ENCODE results near the gene ARF1.
A peak's percentile ranks its signal among the peaks of the same experiment; 100 is the strongest.

ARF1 gene

DNA sequence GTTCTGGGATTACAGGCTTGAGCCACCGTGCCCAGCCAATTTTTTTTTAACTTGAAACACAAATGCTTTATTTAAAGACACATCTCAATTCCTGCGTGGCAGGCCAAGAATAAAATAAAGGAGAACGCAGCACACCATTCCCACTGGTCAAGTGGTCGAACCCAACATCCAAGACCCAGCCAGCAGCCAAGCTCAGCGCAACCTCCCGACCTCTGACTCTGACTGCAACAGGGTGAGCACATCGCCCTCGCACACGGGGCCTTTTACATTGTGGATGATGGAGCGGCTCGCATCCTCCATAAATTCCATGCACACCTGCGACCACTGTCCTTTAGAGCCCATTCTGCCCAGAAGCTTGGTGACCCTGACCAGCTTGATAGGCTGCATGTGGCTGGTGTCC is 52.1 kb downstream of the ARF1 start:
- no peak for DNase-seq

DNA sequence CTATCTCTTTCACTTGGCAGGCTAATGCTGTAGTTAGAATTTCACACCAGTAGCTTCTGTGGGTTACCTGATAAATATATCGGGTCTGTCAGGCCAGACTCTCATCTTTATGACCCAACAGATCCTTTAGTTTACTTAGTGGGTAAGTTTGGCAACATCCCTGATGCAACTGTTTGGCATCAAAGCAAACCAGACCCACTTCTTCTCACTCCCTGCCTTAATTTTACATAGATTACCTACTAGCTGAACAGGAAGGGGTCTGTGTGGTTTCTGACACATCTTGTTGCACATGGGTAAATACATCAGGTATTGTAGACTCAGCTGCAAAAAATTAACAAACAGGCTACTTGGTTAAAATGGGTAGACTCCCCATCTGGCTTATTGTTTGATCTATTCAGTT is 54.4 kb downstream of the ARF1 start:
- DNase-seq, result no peak

GRCh38 chr1:228139406-228139930 is 57.0 kb downstream of the ARF1 start:
- DNase-seq, result no peak

DNA sequence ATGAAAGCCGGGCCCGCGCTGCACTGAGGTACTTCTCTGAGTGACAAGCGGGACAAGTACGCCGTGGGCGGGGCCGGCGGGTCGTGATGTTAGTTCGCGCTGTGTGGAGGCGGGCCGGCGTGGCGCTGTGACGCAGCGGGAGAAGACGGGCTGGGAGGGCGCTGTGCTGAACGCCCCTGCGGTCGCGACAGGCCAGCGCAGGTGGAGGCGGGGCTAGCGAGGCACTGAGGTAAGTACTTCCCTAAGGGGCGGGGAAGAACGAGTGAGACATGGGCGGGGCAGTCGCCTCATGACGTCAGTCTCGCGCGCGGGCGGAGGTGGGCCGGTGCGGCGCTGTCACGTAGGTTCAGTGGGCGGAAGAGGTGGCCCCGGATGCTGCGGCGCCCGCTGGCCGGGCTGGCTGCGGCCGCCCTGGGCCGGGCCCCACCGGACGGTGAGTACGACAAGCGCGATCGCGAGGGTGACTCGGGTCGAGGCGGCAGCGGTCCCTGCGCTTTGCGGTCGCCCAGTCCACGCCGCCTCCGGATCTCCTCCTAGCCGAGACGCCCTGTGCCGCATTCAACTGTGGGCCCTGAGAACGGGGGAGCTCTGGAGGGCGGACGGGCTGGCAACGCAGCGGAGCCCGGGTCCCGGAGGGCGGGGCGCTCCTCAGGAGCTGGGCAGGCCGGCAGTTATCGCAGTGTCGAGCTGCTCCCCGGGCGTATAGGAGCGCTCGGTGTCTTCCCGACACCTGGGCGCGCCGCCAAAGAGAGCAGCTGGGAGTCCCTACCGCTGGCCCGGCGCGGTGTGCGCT is 57.6 kb downstream of the ARF1 start, which contains the start of gene GUK1:
Gene GUK1 (plus strand): TSS at position 349 of the 793 bp plus-strand sequence. CDS start 24 bp downstream, at position 373.
- peak; percentile 99 for DNase-seq

GRCh38 chr1:228140724-228141225 is 58.3 kb downstream of the ARF1 start:
- no peak for DNase-seq

DNA sequence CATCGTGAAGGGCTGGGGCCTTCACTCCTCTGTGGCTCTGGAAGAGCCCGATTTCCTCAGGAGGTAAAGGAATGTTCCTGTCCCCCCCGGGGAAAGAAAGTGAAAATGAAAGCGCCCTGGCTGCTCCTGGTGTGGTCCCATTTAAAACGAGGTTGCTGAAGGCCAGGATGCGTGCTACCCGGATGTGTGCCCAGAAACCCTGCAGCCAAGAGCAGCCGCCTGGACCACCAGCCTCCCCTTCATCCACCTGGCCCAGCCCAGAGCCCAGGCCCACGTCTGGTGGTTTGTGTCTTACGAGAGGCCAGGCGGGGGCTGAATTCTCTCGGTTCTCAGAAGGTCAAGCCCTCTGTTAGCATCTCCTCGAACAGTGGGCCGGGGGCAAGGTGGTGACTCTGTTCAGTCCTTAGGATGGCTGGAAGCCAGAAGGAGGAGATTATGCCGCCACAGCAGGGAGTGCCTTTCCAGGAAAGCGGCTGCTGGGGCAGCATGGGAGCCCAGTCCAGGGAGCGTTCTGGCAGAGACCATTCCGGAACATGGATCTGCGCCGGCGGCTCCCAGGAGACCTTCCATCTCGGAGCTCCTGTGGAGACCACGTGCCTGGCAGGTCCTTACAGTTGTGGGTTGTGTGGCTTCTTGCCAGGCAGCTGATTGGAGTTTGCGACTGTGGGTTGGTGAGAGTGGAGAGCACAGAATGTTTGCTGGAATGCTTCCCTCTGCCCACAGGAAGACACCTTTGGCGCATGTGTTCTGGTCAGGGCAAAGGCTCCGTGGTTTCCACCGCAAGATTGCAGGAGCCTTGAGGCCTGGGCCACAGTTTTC is 58.9 kb downstream of the ARF1 start:
- no peak for DNase-seq

DNA sequence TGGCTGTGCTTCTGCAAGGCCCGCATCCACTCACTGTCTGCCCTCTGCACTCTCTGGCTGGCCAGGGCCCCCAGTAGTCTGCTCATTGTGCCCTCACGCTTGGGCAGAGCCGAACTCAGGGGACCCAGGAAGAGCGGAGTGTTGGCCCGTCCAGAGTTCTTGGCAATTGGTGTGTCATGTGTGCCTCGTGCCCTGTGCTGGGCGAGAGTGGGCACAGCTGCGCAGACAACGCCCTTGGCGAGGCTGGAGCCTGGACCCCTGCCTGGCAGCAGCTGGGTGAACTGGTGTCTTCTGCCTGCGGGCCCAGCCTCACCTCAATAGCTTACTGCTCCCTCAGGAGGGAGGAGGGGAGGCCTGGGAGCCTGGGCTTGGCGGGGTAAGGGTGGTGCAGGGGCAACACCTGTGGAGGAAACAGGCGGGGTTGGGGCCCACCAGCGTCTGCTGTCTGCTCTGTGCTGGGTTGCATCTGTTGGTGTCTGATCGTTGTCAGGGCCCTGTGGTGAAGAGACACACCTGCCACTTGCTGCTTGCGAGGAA is 59.7 kb downstream of the ARF1 start:
- no peak for DNase-seq

DNA sequence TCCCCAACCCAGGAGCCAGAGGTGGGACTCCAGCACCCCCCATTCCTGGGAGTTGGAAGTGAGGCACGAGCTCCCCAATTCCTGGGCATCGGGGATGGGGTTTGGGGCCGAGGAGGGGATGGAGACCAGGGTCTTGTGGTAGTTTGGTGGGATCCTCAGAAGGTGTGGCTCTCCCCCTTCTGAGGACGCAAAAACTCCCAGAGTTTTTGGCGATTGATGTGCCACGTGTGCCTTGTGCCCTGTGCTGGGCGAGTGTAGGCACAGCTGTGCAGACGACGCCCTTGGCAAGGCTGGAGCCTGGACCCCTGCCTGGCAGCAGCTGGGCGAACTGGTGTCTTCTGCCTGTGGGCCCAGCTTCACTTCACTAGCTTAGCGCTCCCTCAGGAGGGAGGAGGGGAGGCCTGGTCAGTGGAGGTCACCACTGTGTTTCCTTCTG is 60.2 kb downstream of the ARF1 start:
- no peak for DNase-seq

DNA sequence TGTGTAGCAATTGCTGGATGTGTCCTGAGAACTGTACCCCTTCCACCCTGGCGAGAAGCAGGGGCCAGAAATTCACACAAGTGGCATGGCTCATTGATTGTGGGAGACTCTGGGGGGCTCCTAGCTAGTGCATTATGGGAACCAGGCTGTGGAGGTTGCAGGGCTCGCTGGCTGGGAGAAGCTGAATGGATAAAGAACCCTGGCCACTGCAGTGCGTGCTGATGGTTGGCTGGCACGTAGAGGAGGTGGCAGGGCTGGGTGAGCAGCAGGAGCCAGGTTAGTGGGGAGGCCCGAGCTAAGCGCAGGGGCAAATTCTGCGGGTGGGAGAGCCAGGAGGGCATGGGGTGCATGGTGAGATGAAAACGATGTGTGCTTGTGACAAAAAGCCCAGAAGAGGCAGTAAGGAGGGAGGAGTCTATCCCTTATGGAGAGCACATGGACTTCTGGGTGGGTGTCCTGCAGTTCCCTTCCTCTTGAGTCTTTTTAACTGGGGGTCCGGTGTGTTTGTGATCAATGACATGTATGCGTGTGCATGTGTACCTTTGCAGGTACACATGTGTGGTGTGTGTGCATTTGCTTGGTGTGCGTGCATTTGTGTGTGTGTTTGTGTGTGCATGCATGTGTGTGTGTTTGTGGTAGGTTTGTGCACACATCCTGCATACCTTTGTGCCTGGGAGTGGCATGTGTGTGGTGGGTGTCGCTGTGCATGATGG is 61.1 kb downstream of the ARF1 start:
- DNase-seq, result no peak

DNA sequence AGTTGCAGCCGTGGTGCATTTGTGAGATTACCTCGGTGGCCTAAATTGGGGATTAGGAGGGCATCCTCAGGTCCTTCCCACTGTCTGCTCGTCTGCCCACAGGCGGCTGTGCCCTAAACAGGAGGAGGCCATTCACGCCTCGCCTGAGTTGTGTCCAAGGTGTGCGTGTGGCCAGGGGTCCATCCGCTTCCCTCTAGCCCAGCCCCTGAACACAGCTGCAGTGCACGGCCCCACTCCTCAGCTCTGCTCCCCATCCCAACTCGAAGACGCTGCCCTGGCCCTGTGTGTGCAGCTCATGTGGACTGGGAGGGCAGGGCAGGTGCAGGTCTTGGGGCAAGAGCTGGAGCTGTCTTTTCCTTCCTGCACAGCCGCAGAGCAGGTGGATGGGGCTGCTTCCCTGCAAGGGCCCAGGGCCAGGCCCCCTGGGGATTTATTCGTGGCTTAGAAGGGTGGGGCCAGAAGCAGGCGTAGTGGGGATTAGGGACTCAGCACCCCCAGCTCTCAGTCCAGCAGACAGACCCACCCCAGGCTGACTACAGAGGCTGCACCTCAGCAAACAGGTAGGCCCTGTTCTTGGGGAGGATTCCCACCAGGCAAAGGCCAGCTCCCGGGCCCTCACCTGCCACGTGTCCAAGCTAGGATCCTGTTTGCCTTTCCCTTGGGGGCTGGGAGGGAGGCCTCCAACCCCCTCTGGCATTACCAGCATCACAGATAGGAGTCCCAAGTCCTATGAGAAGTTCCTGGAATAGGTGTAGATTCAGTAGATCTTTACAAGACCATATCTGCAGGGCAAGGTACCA is 61.9 kb downstream of the ARF1 start:
- DNase-seq, result no peak

DNA sequence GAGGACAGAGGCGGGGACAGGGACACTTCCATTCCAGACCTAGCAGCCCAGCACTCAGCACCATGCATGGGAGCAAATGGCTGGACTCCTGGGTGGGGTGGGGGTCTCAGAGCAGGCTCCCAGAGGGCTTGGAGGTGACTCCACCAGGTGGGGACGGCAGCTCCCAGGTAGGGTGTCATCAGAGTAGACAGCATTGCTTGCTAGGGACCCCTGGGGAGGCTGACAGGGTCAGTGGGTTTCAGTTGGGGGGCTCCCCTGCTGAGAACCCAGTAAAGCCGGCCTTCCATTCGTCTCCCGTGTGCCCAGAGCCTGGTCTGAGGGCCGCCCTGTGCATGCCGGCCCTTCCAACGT is 62.5 kb downstream of the ARF1 start:
- DNase-seq, result no peak

GRCh38 chr1:228145463-228146416 is 63.2 kb downstream of the ARF1 start:
- DNase-seq, result no peak

GRCh38 chr1:228146417-228147150 is 64.1 kb downstream of the ARF1 start:
- no peak for DNase-seq

DNA sequence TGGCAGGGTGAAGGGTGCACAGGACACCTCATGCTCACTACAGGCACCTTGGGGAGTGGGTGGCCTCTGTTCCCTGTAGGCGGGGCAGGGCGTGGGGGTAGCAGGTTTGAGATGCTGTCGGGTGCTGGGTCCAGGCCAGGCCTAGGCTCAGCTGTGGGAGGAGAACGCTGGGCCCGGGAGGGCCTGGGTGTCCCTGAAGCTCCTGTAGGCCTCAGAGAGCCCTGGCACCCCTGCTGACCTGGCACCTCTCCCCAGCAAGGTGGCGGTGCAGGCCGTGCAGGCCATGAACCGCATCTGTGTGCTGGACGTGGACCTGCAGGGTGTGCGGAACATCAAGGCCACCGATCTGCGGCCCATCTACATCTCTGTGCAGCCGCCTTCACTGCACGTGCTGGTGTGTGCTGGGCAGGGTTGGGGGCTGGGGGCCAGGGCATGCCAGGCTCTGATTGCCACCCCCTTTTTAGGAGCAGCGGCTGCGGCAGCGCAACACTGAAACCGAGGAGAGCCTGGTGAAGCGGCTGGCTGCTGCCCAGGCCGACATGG is 64.7 kb downstream of the ARF1 start:
- no peak for DNase-seq

DNA sequence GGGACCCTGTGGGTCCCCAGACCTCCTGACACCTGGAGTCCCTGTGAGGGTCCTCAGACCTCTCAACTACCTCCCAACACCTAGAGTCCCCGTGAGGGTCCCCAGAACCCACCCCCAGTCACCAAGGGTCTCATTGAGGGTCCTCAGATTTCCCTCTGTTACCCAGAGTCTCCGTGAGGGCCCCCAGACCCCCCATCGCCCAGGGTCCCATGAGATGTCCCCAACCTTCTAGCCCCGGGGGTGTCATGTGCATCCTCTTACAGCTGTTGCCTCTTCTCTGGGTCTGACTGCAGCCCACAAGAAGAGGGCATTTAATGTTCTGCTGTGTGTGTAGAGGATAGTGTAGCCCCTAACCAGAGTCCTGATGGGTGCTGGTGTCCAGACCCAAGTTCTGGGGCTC is 65.3 kb downstream of the ARF1 start:
- no peak for DNase-seq

GRCh38 chr1:228148196-228148861 is 65.8 kb downstream of the ARF1 start:
- no peak for DNase-seq

Measured in NCI-H1436 treated with DMSO at 0.1 percent for 48 hours (cell line).